Measurements from ENCODE around the gene SRRM5.

Gene SRRM5

DNA sequence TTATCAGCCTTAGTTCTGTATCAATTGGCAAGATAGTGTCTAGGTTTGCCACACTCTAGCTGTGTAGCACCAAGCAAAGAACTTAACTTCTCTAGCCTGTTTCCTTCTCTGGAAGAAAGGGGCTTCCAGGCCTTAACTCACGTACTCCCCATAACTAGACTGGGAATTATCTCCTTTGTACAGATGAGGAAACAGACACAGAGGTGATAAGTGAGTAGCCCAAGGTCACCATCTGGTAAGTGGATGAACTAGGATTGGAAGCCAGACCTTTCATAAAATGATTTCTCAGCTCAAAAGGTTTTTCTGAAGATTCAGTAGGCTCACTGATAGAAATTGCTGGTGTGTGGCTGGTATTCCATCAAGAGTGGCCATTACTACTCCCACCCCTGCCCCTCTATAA lies 4.4 kb downstream of the SRRM5 start:
- no peak for TF ChIP-seq POLR2A (IDR thresholded peaks at IDR 0.05; ENCODE audit: low read depth, low read length)
- no peak for FAIRE-seq
- no peak for DNase-seq (ENCODE audit: insufficient read length, low spot score)

GRCh38 chr19:43616954-43617353 lies 5.1 kb downstream of the SRRM5 start:
- TF ChIP-seq POLR2A (IDR thresholded peaks at IDR 0.05; ENCODE audit: low read depth, low read length), result no peak
- FAIRE-seq (no peak), DNase-seq (ENCODE audit: insufficient read length, low spot score) (no peak)

DNA sequence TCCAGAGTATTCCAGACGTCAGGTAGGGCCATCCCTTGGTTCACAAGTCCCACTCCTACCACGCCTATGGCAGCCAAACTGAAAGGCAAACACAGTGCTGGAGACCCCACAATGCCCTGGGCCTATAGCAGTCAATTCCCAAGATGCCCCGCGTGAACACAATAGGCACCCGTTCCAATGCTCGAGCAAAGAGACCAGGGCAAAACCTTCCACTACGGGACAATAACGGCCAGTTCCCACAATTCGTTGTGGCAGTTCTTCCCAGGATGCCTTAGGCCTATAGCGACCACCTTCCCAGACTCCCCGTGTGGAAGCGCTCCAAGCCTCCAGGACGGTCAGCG lies 7.0 kb downstream of the SRRM5 start:
- DNase-seq (ENCODE audit: insufficient read length, low spot score) (no peak), FAIRE-seq (no peak)
- TF ChIP-seq POLR2A (IDR thresholded peaks at IDR 0.05; ENCODE audit: low read depth, low read length), result no peak; the same call in 1 of the 2 replicates

GRCh38 chr19:43619262-43620060 lies 7.6 kb downstream of the SRRM5 start, which contains the start of gene ZNF428:
Gene ZNF428, minus strand, starts transcription at chr19:43619629. Its CDS starts 5,325 bp downstream, at chr19:43614304.
- DNase-seq (ENCODE audit: insufficient read length, low spot score) (peak; percentile 97), FAIRE-seq (peak; percentile 41)
- peak; percentile 91 for TF ChIP-seq POLR2A (IDR thresholded peaks at IDR 0.05; ENCODE audit: low read depth, low read length)

- DNase-seq (ENCODE audit: insufficient read length, low spot score), result no peak
- no peak for TF ChIP-seq POLR2A (IDR thresholded peaks at IDR 0.05; ENCODE audit: low read depth, low read length)
- FAIRE-seq, result no peak
Measured at GRCh38 chr19:43620061-43621001, 8.4 kb downstream of the SRRM5 start.

DNA sequence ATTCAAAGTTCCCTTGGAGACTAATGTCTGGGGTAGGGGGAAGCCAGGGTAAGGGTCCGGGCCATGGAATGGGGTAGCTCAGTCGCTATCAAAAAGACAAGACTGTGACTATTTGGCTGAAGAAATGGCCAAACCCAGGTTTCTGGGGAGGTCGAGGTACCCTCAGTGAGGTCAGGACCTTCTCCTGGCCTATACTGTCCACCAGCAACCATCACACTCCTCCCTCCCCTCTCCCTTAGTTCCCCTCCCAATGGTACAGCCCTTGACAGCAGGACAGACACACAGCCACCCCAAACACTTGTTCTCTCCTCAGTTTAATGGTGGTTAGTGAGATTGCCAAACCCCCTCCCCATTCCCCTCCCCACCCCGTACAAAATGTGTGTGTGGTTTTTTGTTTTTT lies 10.2 kb downstream of the SRRM5 start:
- no peak for TF ChIP-seq POLR2A (IDR thresholded peaks at IDR 0.05; ENCODE audit: low read depth, low read length)
- FAIRE-seq (no peak), DNase-seq (ENCODE audit: insufficient read length, low spot score) (no peak)

DNA sequence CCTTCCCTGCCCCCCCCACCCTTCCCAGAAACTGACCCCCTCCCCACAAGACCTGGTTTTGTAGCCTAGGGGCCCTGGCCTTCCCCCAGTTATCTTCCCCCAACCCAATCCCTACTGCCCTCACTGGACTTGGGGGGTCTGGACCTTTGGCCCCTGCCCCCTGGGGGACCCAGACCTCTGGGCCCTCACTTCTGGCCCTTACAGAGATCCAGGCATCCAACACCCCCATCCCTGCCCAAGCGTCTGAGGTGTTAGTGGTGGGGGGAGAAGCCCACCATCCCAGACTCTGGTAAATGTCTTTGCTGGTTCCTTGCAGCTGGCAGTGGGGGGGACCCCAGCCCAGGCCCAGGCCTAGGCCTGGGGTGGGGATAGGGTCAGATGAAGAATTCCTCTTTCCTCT lies 11.1 kb downstream of the SRRM5 start:
- FAIRE-seq, result no peak
- DNase-seq (ENCODE audit: insufficient read length, low spot score), result no peak
- no peak for TF ChIP-seq POLR2A (IDR thresholded peaks at IDR 0.05; ENCODE audit: low read depth, low read length)

DNA sequence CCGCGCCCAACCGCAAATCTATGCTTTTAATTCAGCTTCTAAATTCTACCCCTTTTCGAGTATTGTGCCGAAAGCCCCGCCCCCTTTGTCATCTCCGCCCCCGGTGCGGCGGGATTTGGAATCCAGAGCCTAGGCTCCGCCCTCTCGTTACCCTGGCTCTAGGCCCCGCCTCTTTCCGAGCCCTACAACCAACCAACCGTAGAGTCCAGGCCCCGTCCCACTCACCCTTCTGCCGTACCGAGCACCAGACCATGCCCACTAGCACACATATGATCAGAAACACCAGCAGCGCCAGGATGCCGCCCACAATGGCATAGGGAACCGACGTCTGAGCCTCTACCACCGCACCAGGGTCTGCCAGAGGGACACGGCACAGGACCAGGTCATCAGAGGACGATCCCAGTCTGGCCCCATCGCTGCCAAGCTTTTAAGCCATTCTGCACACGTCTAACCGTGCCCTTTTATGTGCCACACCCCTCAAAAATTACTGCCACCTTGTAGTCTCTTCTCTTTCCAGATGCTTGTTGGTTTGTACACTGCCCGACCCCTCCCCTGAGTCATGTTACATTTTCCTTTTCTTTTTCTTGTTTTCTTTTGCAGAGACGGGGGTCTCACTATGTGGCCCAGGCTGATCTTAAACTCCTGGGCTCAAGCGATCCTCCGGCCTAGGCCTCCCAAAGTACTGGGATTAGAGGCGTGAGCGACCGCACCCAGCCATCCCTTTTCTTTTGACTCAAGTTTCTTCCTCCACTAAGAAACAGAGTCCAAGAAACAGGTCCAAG lies 12.2 kb downstream of the SRRM5 start:
- no peak for DNase-seq (ENCODE audit: insufficient read length, low spot score)

GRCh38 chr19:43624933-43625332 lies 13.0 kb downstream of the SRRM5 start:
- DNase-seq (ENCODE audit: insufficient read length, low spot score) (no peak), FAIRE-seq (no peak)
- TF ChIP-seq POLR2A (IDR thresholded peaks at IDR 0.05; ENCODE audit: low read depth, low read length), result no peak

More for the DNA sequence above, 12.2 kb downstream of the SRRM5 start:
- no peak for TF ChIP-seq POLR2A (IDR thresholded peaks at IDR 0.05; ENCODE audit: low read depth, low read length)
- FAIRE-seq, result no peak

- FAIRE-seq (no peak), DNase-seq (ENCODE audit: insufficient read length, low spot score) (no peak)
- no peak for TF ChIP-seq POLR2A (IDR thresholded peaks at IDR 0.05; ENCODE audit: low read depth, low read length)
Measured at GRCh38 chr19:43625918-43626579, 14.2 kb downstream of the SRRM5 start.

- no peak for TF ChIP-seq POLR2A (IDR thresholded peaks at IDR 0.05; ENCODE audit: low read depth, low read length)
- DNase-seq (ENCODE audit: insufficient read length, low spot score) (no peak), FAIRE-seq (no peak)
Measured at GRCh38 chr19:43626838-43627237, 14.9 kb downstream of the SRRM5 start.

GRCh38 chr19:43628646-43629326 lies 16.9 kb downstream of the SRRM5 start:
- FAIRE-seq, result no peak
- TF ChIP-seq POLR2A (IDR thresholded peaks at IDR 0.05; ENCODE audit: low read depth, low read length), result no peak
- no peak for DNase-seq (ENCODE audit: insufficient read length, low spot score)

DNA sequence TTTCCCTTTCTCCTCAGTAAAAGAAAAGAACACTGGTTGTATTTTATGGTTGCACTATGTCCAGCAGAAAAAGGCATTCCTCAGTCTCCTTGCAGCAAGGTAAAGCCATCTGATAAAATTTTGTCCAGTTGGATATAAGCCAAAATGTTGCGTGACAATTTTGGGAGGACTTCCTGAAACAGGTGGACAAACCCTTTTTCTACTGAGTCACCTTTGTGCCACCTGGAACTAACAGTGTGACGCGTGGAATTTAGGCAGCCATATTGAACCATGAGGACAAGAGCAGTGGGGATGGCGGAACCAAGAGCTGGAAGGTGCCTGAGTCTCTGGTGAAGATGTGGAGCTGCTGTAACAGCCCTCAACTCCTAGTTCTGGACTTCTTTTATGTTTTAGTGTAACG lies 19.6 kb downstream of the SRRM5 start:
- DNase-seq (ENCODE audit: insufficient read length, low spot score), result no peak
- no peak for FAIRE-seq
- no peak for TF ChIP-seq POLR2A (IDR thresholded peaks at IDR 0.05; ENCODE audit: low read depth, low read length)

Measured in H54 (cell line).